HepG2 (cell line): ENCODE measurements around the gene LDAF1. TPM values are rescaled to one million over a fixed set of nuclear protein-coding genes. Genes with fewer than 3 reads are reported as not detected.

ENCODE experiments used
- DR1 ChIP-seq: sonication (generic); formaldehyde crosslinking; IDR thresholded peaks from 2 replicates; pipeline ENCODE4 v1.8.0; 2021; ENCODE audit warnings: mild to moderate bottlenecking, missing genetic modification reagents, inconsistent platforms
- E2F5 ChIP-seq: sonication (generic); formaldehyde crosslinking; conservative IDR thresholded peaks from 2 replicates; pipeline ENCODE4 v1.4.0; 2020; ENCODE audit warnings: missing genetic modification reagents
- EED ChIP-seq: sonication (generic); formaldehyde crosslinking; IDR thresholded peaks from 2 replicates; pipeline ENCODE4 v1.5.0; 2020; ENCODE audit warnings: mild to moderate bottlenecking, missing genetic modification reagents
- ETV6 ChIP-seq: sonication (generic); formaldehyde crosslinking; conservative IDR thresholded peaks from 2 replicates; pipeline ENCODE4 v1.4.0; 2020; ENCODE audit warnings: missing genetic modification reagents
- POLR2AphosphoS5 ChIP-seq: IDR thresholded peaks from 2 replicates; pipeline ENCODE4 v1.6.1; 2012; ENCODE audit warnings: low read depth, low read length
- RAD21 ChIP-seq: fragments of 450-650 bp; formaldehyde crosslinking; IDR thresholded peaks from 2 replicates; pipeline ENCODE4 v1.5.0; 2020; ENCODE audit warnings: mild to moderate bottlenecking
- SAFB2 ChIP-seq: sonication (generic); formaldehyde crosslinking; IDR thresholded peaks from 2 replicates; pipeline ENCODE4 v1.5.1; 2020; ENCODE audit warnings: missing genetic modification reagents, low read depth, mild to moderate bottlenecking, borderline replicate concordance
- TAF1 ChIP-seq: sonication (generic); formaldehyde crosslinking; IDR thresholded peaks from 2 replicates; pipeline ENCODE4 v1.4.0; 2020; ENCODE audit warnings: missing genetic modification reagents
- THAP8 ChIP-seq: sonication (generic); formaldehyde crosslinking; IDR thresholded peaks from 2 replicates; pipeline ENCODE4 v1.5.1; 2020; ENCODE audit warnings: missing genetic modification reagents, mild to moderate bottlenecking, borderline replicate concordance
- ZBTB8A ChIP-seq: sonication (generic); formaldehyde crosslinking; IDR thresholded peaks from 2 replicates; pipeline ENCODE4 v1.4.0; 2020; ENCODE audit warnings: mild to moderate bottlenecking, low read depth, missing genetic modification reagents, borderline replicate concordance
- ZFY ChIP-seq: sonication (generic); formaldehyde crosslinking; IDR thresholded peaks from 2 replicates; pipeline ENCODE4 v1.4.0; 2020; ENCODE audit warnings: missing genetic modification reagents
- ZHX1 ChIP-seq: sonication (generic); formaldehyde crosslinking; IDR thresholded peaks from 2 replicates; pipeline ENCODE4 v1.8.1; 2022; ENCODE audit warnings: low read depth, mild to moderate bottlenecking, missing genetic modification reagents
- ZNF121 ChIP-seq: sonication (generic); formaldehyde crosslinking; IDR thresholded peaks from 2 replicates; pipeline ENCODE4 v1.5.0; 2020; ENCODE audit warnings: mild to moderate bottlenecking, missing genetic modification reagents
- ZNF224 ChIP-seq: sonication (generic); formaldehyde crosslinking; IDR thresholded peaks from 2 replicates; pipeline ENCODE4 v1.5.0; 2020; ENCODE audit warnings: mild to moderate bottlenecking, missing genetic modification reagents
- ZNF260 ChIP-seq: sonication (generic); formaldehyde crosslinking; IDR thresholded peaks from 2 replicates; pipeline ENCODE4 v1.4.0; 2020; ENCODE audit warnings: missing genetic modification reagents, low read depth, mild to moderate bottlenecking, borderline replicate concordance
- ZNF569 ChIP-seq: sonication (generic); formaldehyde crosslinking; IDR thresholded peaks from 2 replicates; pipeline ENCODE4 v1.5.0; 2020; ENCODE audit warnings: mild to moderate bottlenecking, missing genetic modification reagents, moderate library complexity, borderline replicate concordance
- ZNF646 ChIP-seq: sonication (generic); formaldehyde crosslinking; IDR thresholded peaks from 2 replicates; pipeline ENCODE4 v1.9.0; 2021; ENCODE audit warnings: mild to moderate bottlenecking, missing genetic modification reagents
- ZNF841 ChIP-seq: sonication (generic); formaldehyde crosslinking; IDR thresholded peaks from 2 replicates; pipeline ENCODE4 v1.8.1; 2023; ENCODE audit warnings: missing genetic modification reagents, borderline replicate concordance
- polyA plus RNA-seq, 8 experiments: library from polyadenylated mRNA; depleted of rRNA in 3 of 8; stranded (reverse) in 7 of 8; unstranded in 1 of 8; fragments of >200 nt; fragmentation: Illumina TruSeq in 4 of 8; extraction: Trizol in 4 of 8; gene quantifications; 2 replicates each; pipeline versions ENCODE4 v1.2.1 to v1.2.3, GENCODE V29; 2011 to 2016; ENCODE audit warnings: low read depth in 4 of 8, missing spikeins in 1 of 8, mixed read lengths in 1 of 8; ENCODE audit not compliant: insufficient read depth in 1 of 8
- total RNA-seq, 5 experiments: library from RNA; depleted of rRNA; stranded (reverse); fragments of >200 nt; fragmentation: Illumina TruSeq; extraction: Trizol; gene quantifications; 2 replicates each; pipeline ENCODE4 v1.2.3, GENCODE V29; 2016; ENCODE audit warnings: low read depth in 1 of 5

The LDAF1 gene
- total and polyA plus RNA-seq, 2 of the 13 experiments (the other 11 are each of a cell fraction or from before 2014, with no cell fraction given) = 6.3 to 7.5 TPM

- TF ChIP-seq E2F5 (no peak; the same call in 1 of the 2 replicates), DR1 (CRISPR knock-in tag) (no peak), RAD21 (CRISPR knock-in tag) (peak; percentile 48; the same call in 1 of the 2 replicates), EED (CRISPR knock-in tag) (no peak), ZNF121 (CRISPR knock-in tag) (no peak; the same call in 1 of the 2 replicates), ZBTB8A (CRISPR knock-in tag) (no peak), ZHX1 (CRISPR knock-in tag) (no peak), THAP8 (CRISPR knock-in tag) (no peak), ZFY (CRISPR knock-in tag) (peak; percentile 20; the same call in 1 of the 2 replicates), ETV6 (CRISPR knock-in tag) (no peak), POLR2AphosphoS5 (no peak), TAF1 (peak; percentile 44; the same call in 1 of the 2 replicates), ZNF260 (CRISPR knock-in tag) (0 out of 2 replicates have a peak, but pooled peaks have one; percentile 77), ZNF646 (CRISPR knock-in tag) (no peak), ZNF841 (CRISPR knock-in tag) (no peak), ZNF224 (CRISPR knock-in tag) (no peak; the same call in 1 of the 2 replicates), SAFB2 (CRISPR knock-in tag) (peak; percentile 88; the same call in 1 of the 2 replicates), ZNF569 (CRISPR knock-in tag) (no peak)
Measured at GRCh38 chr16:21158208-21159110, at the start of gene LDAF1 (continued).
